Upper lobe of right lung (tissue), 1 donor: ENCODE data around the gene CGNL1. TPM values are rescaled to one million over a fixed set of nuclear protein-coding genes. Genes with fewer than 3 reads are reported as not detected.

ENCODE experiments used
- ATAC-seq: fragments of 200-7000 bp; cut with Tn5 transposase; one replicate; pipeline ENCODE4 v1.9.1; 2020; ENCODE audit warnings: mild to moderate bottlenecking, moderate library complexity
- DNase-seq: peaks from one replicate; pipeline ENCODE4 v3.0.0-alpha.2; 2020
- H3K27ac ChIP-seq: fragments of 200-600 bp; one replicate; pipeline ENCODE4 v1.8.0; 2022
- H3K27me3 ChIP-seq: fragments of 200-600 bp; one replicate; pipeline ENCODE4 v1.8.0; 2022; ENCODE audit warnings: mild to moderate bottlenecking
- H3K36me3 ChIP-seq: fragments of 200-600 bp; one replicate; pipeline ENCODE4 v1.8.0; 2022
- H3K4me1 ChIP-seq: fragments of 200-600 bp; one replicate; pipeline ENCODE4 v1.8.0; 2022
- H3K4me3 ChIP-seq: fragments of 200-600 bp; one replicate; pipeline ENCODE4 v1.8.0; 2022; ENCODE audit warnings: mild to moderate bottlenecking
- H3K9me3 ChIP-seq: fragments of 200-600 bp; one replicate; pipeline ENCODE4 v1.8.0; 2022
- intact Hi-C: fragments of 100-400 bp; cut with DNase I; formaldehyde crosslinking; loops from one replicate; pipeline ENCODE4 v1.11.0; 2022
- total RNA-seq: library from RNA; stranded (reverse); fragmentation: NEBNext Ultra II Directional; extraction: Animal tissue kit (Norgen Biotek cat#: 25700); gene quantifications from one replicate; pipeline ENCODE4 v1.2.1, GENCODE V29; 2021
- TF ChIP-seq, protein P1 (sequence below): fragments of 200-600 bp; IDR thresholded peaks from one replicate; pipeline ENCODE4 v1.8.0; 2022; ENCODE audit warnings: antibody characterized with exemption
- donor health status: DM: no; HTN: yes; CAD: no; lungs with severe emphysema.

The CGNL1 gene
- total RNA-seq, 1 donor from 2014 or later: 54.9 TPM

DNA sequence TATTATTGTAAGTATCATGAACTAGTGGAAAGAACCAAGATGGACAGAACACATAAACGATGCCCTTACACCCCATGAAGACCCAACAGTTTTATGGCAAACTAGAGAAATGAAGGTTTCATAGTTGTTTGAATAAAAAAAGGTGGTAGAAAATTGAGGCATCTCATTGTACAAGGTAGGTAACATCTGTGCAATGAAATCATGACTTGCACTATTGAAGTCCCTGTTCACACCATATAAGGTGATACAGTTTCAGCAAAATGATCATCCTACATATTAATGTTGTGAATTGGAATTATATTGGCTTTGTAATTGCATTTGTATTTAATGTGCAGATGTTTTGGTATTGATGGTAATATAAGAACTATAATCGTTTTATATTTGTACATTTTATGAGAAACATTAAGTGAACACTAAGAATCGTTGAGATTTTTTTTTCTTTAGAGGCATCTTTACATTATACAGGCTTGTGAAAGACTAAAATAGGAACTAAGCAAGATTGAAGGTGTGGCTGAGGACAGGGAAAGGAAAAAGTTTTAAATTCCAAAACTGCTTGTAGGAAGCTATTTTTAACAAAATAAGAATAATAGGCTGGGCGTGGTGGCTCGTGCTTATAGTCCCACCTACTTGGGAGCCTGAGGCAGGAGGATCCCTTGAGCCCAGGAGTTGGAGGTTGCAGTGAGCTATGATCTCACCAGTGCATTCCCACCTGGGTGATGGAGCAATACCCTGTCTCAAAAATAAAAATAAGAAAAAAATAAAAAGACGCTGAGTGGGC is 48.5 kb downstream of the CGNL1 start:
- no peak for DNase-seq
- intact Hi-C loops: no loop called here
- H3K4me3 ChIP-seq: no peak overlapping the region
- no peaks in the 10 kb centered on the region for H3K9me3 ChIP-seq
- no peaks in the 10 kb centered on the region for H3K27me3 ChIP-seq
- peaks cover 5% of the 10 kb centered on the region for H3K4me1 ChIP-seq
- TF ChIP-seq, protein P1, sequence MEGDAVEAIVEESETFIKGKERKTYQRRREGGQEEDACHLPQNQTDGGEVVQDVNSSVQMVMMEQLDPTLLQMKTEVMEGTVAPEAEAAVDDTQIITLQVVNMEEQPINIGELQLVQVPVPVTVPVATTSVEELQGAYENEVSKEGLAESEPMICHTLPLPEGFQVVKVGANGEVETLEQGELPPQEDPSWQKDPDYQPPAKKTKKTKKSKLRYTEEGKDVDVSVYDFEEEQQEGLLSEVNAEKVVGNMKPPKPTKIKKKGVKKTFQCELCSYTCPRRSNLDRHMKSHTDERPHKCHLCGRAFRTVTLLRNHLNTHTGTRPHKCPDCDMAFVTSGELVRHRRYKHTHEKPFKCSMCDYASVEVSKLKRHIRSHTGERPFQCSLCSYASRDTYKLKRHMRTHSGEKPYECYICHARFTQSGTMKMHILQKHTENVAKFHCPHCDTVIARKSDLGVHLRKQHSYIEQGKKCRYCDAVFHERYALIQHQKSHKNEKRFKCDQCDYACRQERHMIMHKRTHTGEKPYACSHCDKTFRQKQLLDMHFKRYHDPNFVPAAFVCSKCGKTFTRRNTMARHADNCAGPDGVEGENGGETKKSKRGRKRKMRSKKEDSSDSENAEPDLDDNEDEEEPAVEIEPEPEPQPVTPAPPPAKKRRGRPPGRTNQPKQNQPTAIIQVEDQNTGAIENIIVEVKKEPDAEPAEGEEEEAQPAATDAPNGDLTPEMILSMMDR: no peak
- H3K27ac ChIP-seq: no peak overlapping the region
- no peaks in the 10 kb centered on the region for H3K36me3 ChIP-seq
- no peak for ATAC-seq

DNA sequence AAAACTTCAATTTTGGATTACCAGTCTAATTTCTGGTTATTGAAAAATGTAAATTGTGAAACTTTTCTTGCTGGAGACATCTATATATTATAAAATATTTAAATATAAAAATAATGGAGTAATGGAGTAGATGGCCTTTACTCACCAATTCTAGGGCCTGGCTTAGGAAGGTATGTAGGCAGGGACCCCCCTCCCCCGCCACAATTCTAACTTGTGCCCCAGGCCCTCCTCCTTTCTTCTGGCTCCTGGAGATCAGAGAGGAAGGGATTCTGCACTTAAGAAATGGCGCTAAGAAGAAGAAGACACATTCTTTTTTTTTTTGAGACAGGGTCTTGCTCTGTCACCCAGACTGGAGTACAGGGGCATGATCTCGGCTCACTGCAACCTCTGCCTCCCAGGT is 49.5 kb downstream of the CGNL1 start:
- Histone ChIP-seq H3K4me3 (no peak overlapping the region), H3K36me3 (no peaks in the 10 kb centered on the region), H3K27me3 (no peaks in the 10 kb centered on the region), H3K27ac (no peak overlapping the region), H3K9me3 (no peaks in the 10 kb centered on the region), H3K4me1 (peaks cover 5% of the 10 kb centered on the region)
- ATAC-seq: no peak
- DNase-seq: no peak
- intact Hi-C loops: no loop called here
- TF ChIP-seq, protein P1: no peak

DNA sequence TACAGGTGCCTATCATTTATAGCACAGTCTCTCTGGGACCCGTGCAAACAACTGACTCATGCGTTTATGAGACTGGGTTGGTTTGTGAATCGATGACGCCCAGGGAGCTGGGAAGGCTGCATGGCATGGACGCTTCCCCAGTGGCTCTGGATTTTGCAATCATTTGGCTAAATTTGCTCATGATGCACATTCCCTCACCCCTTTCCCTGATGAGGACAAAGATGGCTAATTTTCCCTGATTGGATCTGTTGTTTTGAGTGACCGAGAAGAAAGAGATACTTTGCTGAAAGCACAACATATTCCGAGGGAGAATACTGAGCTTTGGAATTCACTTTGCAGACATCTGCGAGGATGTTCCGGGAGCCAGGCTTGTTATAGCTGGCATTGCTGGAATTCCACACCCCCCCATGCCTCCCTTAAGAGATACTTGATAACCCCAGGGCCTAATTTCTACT is 51.1 kb downstream of the CGNL1 start:
- Histone ChIP-seq H3K9me3 (no peaks in the 10 kb centered on the region), H3K4me1 (peaks cover 5% of the 10 kb centered on the region), H3K27ac (no peak overlapping the region), H3K4me3 (no peak overlapping the region), H3K36me3 (no peaks in the 10 kb centered on the region), H3K27me3 (no peaks in the 10 kb centered on the region)
- TF ChIP-seq, protein P1: no peak
- intact Hi-C loops: no loop called here
- DNase-seq (no peak), ATAC-seq (peak; percentile 47)

DNA sequence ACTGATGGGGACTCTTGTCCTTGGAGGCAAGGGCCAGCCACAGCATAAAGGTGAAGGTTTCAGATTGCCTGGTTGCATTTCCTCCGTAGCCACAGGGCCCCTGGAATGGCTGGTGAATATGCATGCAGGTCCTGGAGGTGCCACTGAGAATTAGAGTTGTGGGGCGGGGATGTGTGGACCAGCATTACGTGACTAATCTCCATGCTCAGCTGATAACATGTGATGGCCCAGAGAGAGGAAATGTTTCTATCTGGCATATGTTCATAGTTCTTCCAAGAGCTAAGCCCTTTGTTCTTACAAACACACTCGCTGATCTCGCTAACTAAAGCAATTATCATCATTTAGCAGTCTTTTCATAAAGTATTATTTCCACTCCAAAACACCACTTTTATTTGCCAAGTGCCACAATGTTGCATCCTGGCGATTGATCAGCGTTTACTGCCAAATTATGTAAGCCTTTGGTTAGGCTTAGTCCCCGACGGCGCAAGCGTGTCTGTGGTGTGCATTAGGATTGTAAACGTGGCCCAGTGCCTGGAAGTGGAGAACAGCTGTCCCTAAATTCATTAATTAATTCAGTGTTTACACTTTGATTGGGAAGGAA is 55.9 kb downstream of the CGNL1 start:
- H3K27ac ChIP-seq: no peak overlapping the region

DNA sequence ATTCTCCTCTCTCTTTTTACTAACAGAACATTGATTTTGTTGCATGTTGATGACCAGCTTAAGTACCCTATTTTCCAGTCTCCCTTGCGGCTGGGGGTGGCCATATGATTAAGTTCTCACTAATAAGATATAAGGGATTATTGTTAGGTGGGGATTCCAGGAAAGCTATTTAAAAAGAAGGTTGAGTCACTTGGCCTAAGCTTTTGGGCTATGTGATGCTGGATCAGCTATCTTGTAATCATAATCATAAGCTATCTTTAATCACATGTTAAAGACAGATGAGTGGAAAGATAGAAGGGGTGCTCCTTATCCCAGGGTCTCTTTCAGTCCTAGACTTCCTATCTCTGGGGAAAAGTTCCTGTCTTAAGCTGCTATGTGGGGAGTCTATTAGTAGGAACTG is 59.9 kb downstream of the CGNL1 start:
- no peak for DNase-seq
- ATAC-seq: no peak
- H3K4me1 ChIP-seq: no peaks in the 10 kb centered on the region
- H3K36me3 ChIP-seq: no peaks in the 10 kb centered on the region
- H3K9me3 ChIP-seq: no peaks in the 10 kb centered on the region
- TF ChIP-seq, protein P1: no peak
- no peak overlapping the region for H3K27ac ChIP-seq
- intact Hi-C loops: no loop called here
- no peak overlapping the region for H3K4me3 ChIP-seq
- no peaks in the 10 kb centered on the region for H3K27me3 ChIP-seq

More for the DNA sequence above, 55.9 kb downstream of the CGNL1 start:
- no peak for DNase-seq
- Histone ChIP-seq H3K27me3 (no peaks in the 10 kb centered on the region), H3K36me3 (no peaks in the 10 kb centered on the region), H3K9me3 (no peaks in the 10 kb centered on the region), H3K4me1 (peaks cover 5% of the 10 kb centered on the region), H3K4me3 (no peak overlapping the region)
- intact Hi-C loops: no loop called here
- TF ChIP-seq, protein P1: no peak
- ATAC-seq: no peak
